ENCODE measurements around the gene DGKZ. TPM values are rescaled to one million over a fixed set of nuclear protein-coding genes. Genes with fewer than 3 reads are reported as not detected.

The DGKZ gene
- total RNA-seq, 2 donors from 2014 or later: 79.4 to 86.4 TPM

DNA sequence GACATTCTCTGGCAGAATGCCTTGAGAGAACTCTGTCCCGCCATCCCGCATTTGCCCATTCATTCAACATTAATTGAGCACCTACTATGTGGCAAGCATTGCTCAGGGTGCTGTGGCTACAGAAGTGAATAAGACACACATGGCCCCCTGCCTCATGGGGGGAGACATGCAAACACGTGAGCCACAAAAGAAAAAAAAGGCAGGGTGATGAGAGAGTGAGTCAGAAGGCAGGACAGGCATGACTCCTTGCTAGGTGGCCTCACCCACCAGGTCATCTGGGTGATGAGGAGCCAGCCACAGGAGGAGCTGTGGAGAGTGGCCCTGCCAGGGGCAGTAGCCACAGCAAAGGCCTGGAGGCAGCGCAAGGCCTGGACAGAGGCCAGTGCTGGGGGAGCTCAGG is 39.4 kb downstream of the DGKZ start:
- Histone ChIP-seq H3K4me1 (peaks cover 35% of the 10 kb centered on the region), H3K27ac (no peak overlapping the region), H3K9me3 (no peaks in the 10 kb centered on the region), H3K4me3 (no peak overlapping the region), H3K36me3 (replicated peaks in 1 of 2; ENCODE audit: insufficient read depth in 1 of 2, low read depth in 2 of 2) (no peaks in the 10 kb centered on the region), H3K27me3 (peaks cover 0 to 32% of the 10 kb centered on the region in 2 donors)
- TF ChIP-seq, protein P1, sequence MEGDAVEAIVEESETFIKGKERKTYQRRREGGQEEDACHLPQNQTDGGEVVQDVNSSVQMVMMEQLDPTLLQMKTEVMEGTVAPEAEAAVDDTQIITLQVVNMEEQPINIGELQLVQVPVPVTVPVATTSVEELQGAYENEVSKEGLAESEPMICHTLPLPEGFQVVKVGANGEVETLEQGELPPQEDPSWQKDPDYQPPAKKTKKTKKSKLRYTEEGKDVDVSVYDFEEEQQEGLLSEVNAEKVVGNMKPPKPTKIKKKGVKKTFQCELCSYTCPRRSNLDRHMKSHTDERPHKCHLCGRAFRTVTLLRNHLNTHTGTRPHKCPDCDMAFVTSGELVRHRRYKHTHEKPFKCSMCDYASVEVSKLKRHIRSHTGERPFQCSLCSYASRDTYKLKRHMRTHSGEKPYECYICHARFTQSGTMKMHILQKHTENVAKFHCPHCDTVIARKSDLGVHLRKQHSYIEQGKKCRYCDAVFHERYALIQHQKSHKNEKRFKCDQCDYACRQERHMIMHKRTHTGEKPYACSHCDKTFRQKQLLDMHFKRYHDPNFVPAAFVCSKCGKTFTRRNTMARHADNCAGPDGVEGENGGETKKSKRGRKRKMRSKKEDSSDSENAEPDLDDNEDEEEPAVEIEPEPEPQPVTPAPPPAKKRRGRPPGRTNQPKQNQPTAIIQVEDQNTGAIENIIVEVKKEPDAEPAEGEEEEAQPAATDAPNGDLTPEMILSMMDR (IDR thresholded peaks at IDR 0.05): no peak
- no peak for TF ChIP-seq POLR2A (IDR thresholded peaks at IDR 0.05)
- no peak for DNase-seq
- intact Hi-C loops (cut with DNase I): no loop called here
- 86 to 92% methylated on average over 4 of the region's 4 CpGs for WGBS, 2 donors
- no peak for ATAC-seq

DNA sequence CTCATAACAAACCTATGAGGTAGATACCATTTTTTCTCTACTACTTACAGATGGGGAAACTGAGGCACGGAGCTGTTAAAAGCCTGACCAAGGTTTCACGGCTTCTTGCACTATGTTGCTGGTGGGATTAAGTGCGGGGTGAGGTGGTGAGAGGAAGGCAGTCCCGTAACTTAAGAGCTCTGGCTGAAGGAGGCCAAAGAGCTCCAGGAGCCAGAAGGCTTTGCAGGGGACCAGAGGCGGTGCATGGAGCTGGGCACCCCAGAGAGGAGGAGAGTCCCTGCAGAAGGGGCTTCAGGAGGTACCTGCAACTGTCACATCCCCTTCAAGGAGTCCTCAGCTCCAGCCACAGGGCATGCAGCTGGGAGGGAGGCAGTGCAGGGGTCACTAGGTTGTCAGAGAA is 40.2 kb downstream of the DGKZ start:
- no peak overlapping the region for H3K27ac ChIP-seq
- no peak overlapping the region for H3K4me3 ChIP-seq
- DNase-seq (no peak), ATAC-seq (no peak)
- intact Hi-C loops (cut with DNase I): no loop called here
- TF ChIP-seq POLR2A (IDR thresholded peaks at IDR 0.05): no peak
- TF ChIP-seq, protein P1 (IDR thresholded peaks at IDR 0.05): no peak
- no peaks in the 10 kb centered on the region for H3K36me3 ChIP-seq (replicated peaks in 1 of 2; ENCODE audit: insufficient read depth in 1 of 2, low read depth in 2 of 2)
- H3K27me3 ChIP-seq: peaks cover 0 to 28% of the 10 kb centered on the region in 2 donors
- peaks cover 35% of the 10 kb centered on the region for H3K4me1 ChIP-seq
- no peaks in the 10 kb centered on the region for H3K9me3 ChIP-seq
- 64% methylated on average over 5 of the region's 5 CpGs for WGBS, 2 donors

DNA sequence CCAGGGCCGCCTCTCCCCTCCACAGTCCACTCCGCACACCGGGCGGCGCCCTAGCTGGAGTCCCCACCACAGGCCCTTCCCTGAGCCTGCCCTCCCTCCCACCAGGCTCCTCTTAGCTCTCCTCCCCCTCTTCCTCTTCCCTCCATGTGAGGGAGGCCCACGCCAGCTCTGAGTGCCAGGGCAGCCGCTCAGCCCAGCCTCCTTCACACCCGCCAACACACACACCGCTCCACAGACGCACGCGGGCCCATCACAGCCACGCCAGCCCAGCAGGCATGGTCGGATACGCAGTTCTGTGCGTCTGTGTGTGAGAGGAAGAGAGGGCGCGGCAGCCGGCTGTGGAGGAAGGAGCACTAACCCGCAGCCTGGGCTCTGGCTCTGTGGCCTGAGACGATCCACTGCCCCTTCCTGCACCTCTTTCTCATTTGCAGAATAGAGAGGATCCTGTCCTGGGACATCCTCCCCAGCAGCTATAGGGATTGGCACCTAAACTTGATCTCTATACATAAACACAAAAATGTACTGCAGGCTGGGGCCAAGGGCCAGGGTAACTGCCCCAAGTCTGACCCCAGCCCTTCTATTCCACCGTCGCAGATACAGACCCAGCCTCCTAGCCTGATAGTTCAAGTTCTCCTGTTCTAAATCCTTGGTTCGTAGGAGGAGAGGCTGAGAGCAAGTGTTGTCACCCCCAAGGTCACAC is 40.8 kb downstream of the DGKZ start:
- ATAC-seq (no peak), DNase-seq (no peak)
- Histone ChIP-seq H3K27ac (no peak overlapping the region), H3K9me3 (no peaks in the 10 kb centered on the region), H3K36me3 (replicated peaks in 1 of 2; ENCODE audit: insufficient read depth in 1 of 2, low read depth in 2 of 2) (no peaks in the 10 kb centered on the region), H3K4me1 (peaks cover 41% of the 10 kb centered on the region), H3K4me3 (no peak overlapping the region), H3K27me3 (peaks cover 0 to 23% of the 10 kb centered on the region in 2 donors)
- WGBS, 2 donors: 28 to 31% methylated on average over 19 to 24 of the region's 24 CpGs
- intact Hi-C loops (cut with DNase I): no loop called here
- TF ChIP-seq, protein P1 (IDR thresholded peaks at IDR 0.05): no peak
- TF ChIP-seq POLR2A (IDR thresholded peaks at IDR 0.05): no peak

DNA sequence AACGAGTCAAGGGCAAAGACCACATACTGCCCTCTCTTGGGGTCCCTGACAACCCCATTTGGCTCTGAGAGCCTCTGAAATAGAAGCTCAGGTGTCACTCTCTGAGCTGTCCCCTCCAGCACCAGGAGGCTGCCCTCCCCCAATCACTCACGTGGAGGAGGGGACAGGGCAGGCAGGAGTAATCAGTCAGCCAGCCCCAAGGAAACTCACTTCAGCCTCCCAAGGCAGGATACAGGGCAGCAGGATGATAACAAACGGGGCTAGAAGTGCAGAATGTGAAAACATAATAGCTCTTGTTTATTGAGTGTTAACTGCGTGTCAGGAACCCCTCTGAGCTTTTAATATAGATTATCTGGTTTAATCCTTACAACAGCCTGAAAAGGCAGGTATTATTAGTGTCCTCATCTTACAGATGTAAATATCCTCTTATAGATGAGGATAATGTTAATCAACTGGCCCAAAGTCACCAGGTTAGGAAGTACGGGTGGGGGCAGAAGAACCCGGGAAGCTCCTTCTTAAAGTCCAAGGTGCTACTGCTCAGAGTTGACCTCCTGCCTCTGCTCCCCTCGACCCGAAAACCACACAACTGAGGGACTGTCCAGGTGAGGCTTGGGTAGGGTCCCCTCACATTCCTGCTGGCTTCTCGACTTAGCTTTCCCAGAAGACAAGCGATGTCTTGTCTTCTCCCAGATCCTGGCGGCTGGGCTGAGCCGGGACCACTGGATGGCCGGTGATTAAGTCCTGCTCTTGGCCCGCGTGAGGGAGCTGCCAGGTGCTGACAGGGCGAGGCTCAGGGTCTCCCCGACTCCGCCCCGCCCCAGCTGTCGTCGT is 41.6 kb downstream of the DGKZ start:
- H3K27me3 ChIP-seq: peaks cover 0 to 22% of the 10 kb centered on the region in 2 donors
- whole genome bisulfite sequencing, 2 donors: 5 to 8% methylated on average over 8 to 18 of the region's 21 CpGs
- no peaks in the 10 kb centered on the region for H3K9me3 ChIP-seq
- TF ChIP-seq POLR2A (IDR thresholded peaks at IDR 0.05): no peak
- TF ChIP-seq, protein P1 (IDR thresholded peaks at IDR 0.05): no peak
- H3K4me3 ChIP-seq: no peak overlapping the region
- ATAC-seq (no peak), DNase-seq (no peak)
- no peak overlapping the region for H3K27ac ChIP-seq
- peaks cover 41% of the 10 kb centered on the region for H3K4me1 ChIP-seq
- H3K36me3 ChIP-seq (replicated peaks in 1 of 2; ENCODE audit: insufficient read depth in 1 of 2, low read depth in 2 of 2): no peaks in the 10 kb centered on the region
- intact Hi-C loops (cut with DNase I): no loop called here
